Gastroesophageal sphincter (tissue), 3 donors: ENCODE data around the gene SSBP4.

Experiments used
- POLR2AphosphoS5 ChIP-seq: sonication (generic); formaldehyde crosslinking; IDR thresholded peaks from one replicate; pipeline ENCODE4 v1.6.1; 2017; ENCODE audit warnings: antibody characterized with exemption
- TF ChIP-seq, protein P1 (sequence below), 4 experiments: fragments of 200-600 bp in 2 of 4; fragments of 450-650 bp in 2 of 4; sonication (generic) in 1 of 4; IDR thresholded peaks; one replicate each; pipeline ENCODE4 v1.5.1; 2017 to 2019; ENCODE audit warnings: antibody characterized with exemption in 4 of 4, mild to moderate bottlenecking in 2 of 4, moderate library complexity in 2 of 4

DNA sequence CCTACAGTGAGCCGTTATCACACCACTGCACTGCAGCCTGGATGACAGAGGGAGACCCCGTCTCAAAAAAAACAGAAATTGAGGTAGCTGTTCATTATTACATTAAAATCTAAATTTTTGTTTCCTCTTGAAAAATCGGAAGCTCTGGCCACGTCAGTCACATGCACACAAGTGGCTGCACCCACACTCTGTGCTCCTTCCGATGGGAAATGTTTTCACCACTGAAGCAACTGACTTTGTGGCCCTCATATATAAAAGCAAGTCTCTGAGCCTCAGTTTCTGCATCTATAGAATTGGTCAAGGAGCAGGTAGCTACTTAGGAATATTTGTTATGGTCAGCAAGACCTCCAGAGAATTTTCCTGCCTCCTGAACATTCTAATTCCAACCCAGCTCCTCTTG, 26.3 kb upstream of the SSBP4 start:
- TF ChIP-seq, protein P1, sequence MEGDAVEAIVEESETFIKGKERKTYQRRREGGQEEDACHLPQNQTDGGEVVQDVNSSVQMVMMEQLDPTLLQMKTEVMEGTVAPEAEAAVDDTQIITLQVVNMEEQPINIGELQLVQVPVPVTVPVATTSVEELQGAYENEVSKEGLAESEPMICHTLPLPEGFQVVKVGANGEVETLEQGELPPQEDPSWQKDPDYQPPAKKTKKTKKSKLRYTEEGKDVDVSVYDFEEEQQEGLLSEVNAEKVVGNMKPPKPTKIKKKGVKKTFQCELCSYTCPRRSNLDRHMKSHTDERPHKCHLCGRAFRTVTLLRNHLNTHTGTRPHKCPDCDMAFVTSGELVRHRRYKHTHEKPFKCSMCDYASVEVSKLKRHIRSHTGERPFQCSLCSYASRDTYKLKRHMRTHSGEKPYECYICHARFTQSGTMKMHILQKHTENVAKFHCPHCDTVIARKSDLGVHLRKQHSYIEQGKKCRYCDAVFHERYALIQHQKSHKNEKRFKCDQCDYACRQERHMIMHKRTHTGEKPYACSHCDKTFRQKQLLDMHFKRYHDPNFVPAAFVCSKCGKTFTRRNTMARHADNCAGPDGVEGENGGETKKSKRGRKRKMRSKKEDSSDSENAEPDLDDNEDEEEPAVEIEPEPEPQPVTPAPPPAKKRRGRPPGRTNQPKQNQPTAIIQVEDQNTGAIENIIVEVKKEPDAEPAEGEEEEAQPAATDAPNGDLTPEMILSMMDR (IDR thresholded peaks at IDR 0.05), result no peak
- TF ChIP-seq POLR2AphosphoS5, result no peak
